Measurements from ENCODE around the gene KDM3A. TPM values are rescaled to one million over a fixed set of nuclear protein-coding genes. Genes with fewer than 3 reads are reported as not detected.

Gene KDM3A
- total RNA-seq, 6 experiments from 2014 or later, result 17.6 to 25.1 (median 21.3) TPM

GRCh38 chr2:86412007-86412406, 29.2 kb upstream of the KDM3A start:
- Mint-ChIP-seq H3K9me3 (no peaks in the 10 kb centered on the region), H3K4me3 (no peak overlapping the region), H3K27me3 (ENCODE audit: insufficient read depth) (peaks cover 32% of the 10 kb centered on the region), H3K36me3 (ENCODE audit: low read depth) (no peaks in the 10 kb centered on the region), H3K27ac (no peak overlapping the region), H3K4me1 (ENCODE audit: low read depth) (no peaks in the 10 kb centered on the region)
- DNase-seq, result no peak
- TF ChIP-seq CTCF (IDR thresholded peaks at IDR 0.05), result no peak

- no peak overlapping the region for H3K27ac Mint-ChIP-seq
Observed at GRCh38 chr2:86413296-86414094, 27.7 kb upstream of the KDM3A start.

GRCh38 chr2:86414996-86415395, 26.2 kb upstream of the KDM3A start:
- Mint-ChIP-seq H3K4me3 (no peak overlapping the region), H3K36me3 (ENCODE audit: low read depth) (no peaks in the 10 kb centered on the region), H3K27me3 (ENCODE audit: insufficient read depth) (peaks cover 21% of the 10 kb centered on the region), H3K4me1 (ENCODE audit: low read depth) (0 out of 2 replicates have a peak, but pooled peaks cover 6% of the 10 kb centered on the region), H3K27ac (no peak overlapping the region), H3K9me3 (no peaks in the 10 kb centered on the region)
- DNase-seq, result no peak
- no peak for TF ChIP-seq CTCF (IDR thresholded peaks at IDR 0.05)

More at GRCh38 chr2:86413296-86414094, 27.7 kb upstream of the KDM3A start:
- no peak for DNase-seq
- Mint-ChIP-seq H3K9me3 (no peaks in the 10 kb centered on the region), H3K4me3 (no peak overlapping the region), H3K27me3 (ENCODE audit: insufficient read depth) (peaks cover 29% of the 10 kb centered on the region), H3K36me3 (ENCODE audit: low read depth) (no peaks in the 10 kb centered on the region), H3K4me1 (ENCODE audit: low read depth) (0 out of 2 replicates have a peak, but pooled peaks cover 6% of the 10 kb centered on the region)
- TF ChIP-seq CTCF (IDR thresholded peaks at IDR 0.05), result no peak

- H3K36me3 Mint-ChIP-seq (ENCODE audit: low read depth), result no peaks in the 10 kb centered on the region
- no peak for DNase-seq
- no peak for TF ChIP-seq CTCF (IDR thresholded peaks at IDR 0.05)
- H3K4me3 Mint-ChIP-seq, result no peak overlapping the region
- 0 out of 2 replicates have a peak, but pooled peaks cover 6% of the 10 kb centered on the region for H3K4me1 Mint-ChIP-seq (ENCODE audit: low read depth)
- no peaks in the 10 kb centered on the region for H3K9me3 Mint-ChIP-seq
- peaks cover 21% of the 10 kb centered on the region for H3K27me3 Mint-ChIP-seq (ENCODE audit: insufficient read depth)
- H3K27ac Mint-ChIP-seq, result no peak overlapping the region
Observed at GRCh38 chr2:86416146-86416545, 25.0 kb upstream of the KDM3A start.

- no peak for TF ChIP-seq CTCF (IDR thresholded peaks at IDR 0.05)
- no peak overlapping the region for H3K27ac Mint-ChIP-seq
Observed at GRCh38 chr2:86417961-86418360, 23.2 kb upstream of the KDM3A start.

More at GRCh38 chr2:86417961-86418360, 23.2 kb upstream of the KDM3A start:
- peaks cover 18% of the 10 kb centered on the region for H3K27me3 Mint-ChIP-seq (ENCODE audit: insufficient read depth)
- H3K4me1 Mint-ChIP-seq (ENCODE audit: low read depth), result 0 out of 2 replicates have a peak, but pooled peaks cover 6% of the 10 kb centered on the region
- H3K4me3 Mint-ChIP-seq, result no peak overlapping the region
- DNase-seq, result peak; percentile 29
- H3K36me3 Mint-ChIP-seq (ENCODE audit: low read depth), result no peaks in the 10 kb centered on the region
- H3K9me3 Mint-ChIP-seq, result no peaks in the 10 kb centered on the region

All from HFFc6 (cell line).